Fibroblast of skin of back (primary cell): ENCODE measurements around the gene TEN1.
"Not testable (repeated sequence)": the region's sequence is repeated elsewhere in the genome, so short reads cannot be mapped to it uniquely, and the experiment has no call there.

Experiments used
- DNase-seq: peaks from one replicate; pipeline ENCODE4 v3.0.0-alpha.2; 2013

Gene TEN1

GRCh38 chr17:76032073-76032779 is 53.2 kb downstream of the TEN1 start:
- no peak for DNase-seq

- no peak for DNase-seq
Measured at GRCh38 chr17:76032780-76033108, 53.7 kb downstream of the TEN1 start.

GRCh38 chr17:76033139-76033538 is 54.1 kb downstream of the TEN1 start:
- no peak for DNase-seq

- peak; percentile 24 for DNase-seq
Measured at GRCh38 chr17:76034428-76035350, 55.6 kb downstream of the TEN1 start.

- DNase-seq: no peak
Measured at GRCh38 chr17:76036497-76037261, 57.6 kb downstream of the TEN1 start.

GRCh38 chr17:76038050-76038449 is 59.0 kb downstream of the TEN1 start:
- peak; percentile 17 for DNase-seq

GRCh38 chr17:76039121-76039520 is 60.1 kb downstream of the TEN1 start:
- no peak for DNase-seq

GRCh38 chr17:76040376-76040775 is 61.3 kb downstream of the TEN1 start:
- no peak for DNase-seq

GRCh38 chr17:76042868-76043267 is 63.8 kb downstream of the TEN1 start:
- not testable (repeated sequence) for DNase-seq

GRCh38 chr17:76044475-76045007 is 65.5 kb downstream of the TEN1 start:
- not testable (repeated sequence) for DNase-seq

GRCh38 chr17:76046064-76046463 is 67.0 kb downstream of the TEN1 start:
- DNase-seq: no peak

- DNase-seq: no peak
Measured at GRCh38 chr17:76048025-76048605, 69.1 kb downstream of the TEN1 start.

GRCh38 chr17:76048711-76049110 is 69.7 kb downstream of the TEN1 start:
- peak; percentile 72 for DNase-seq

GRCh38 chr17:76049239-76049638 is 70.2 kb downstream of the TEN1 start:
- DNase-seq: no peak

- no peak for DNase-seq
Measured at GRCh38 chr17:76049836-76050537, 70.9 kb downstream of the TEN1 start.
